Natural killer cell (primary cell): ENCODE results near the gene ARHGEF16. TPM values are rescaled to one million over a fixed set of nuclear protein-coding genes. Genes with fewer than 3 reads are reported as not detected.

Source experiments
- ATAC-seq, 3 donors: fragments of 150-1000 bp in 2 of 3; fragments of 200-7000 bp in 1 of 3; cut with Tn5 transposase; 1 replicate in 1 of 3; 2 replicates in 2 of 3; pipeline ENCODE4 v1.10.0; 2021; ENCODE audit warnings: mild to moderate bottlenecking in 2 of 3, moderate library complexity in 2 of 3
- DNase-seq, 2 donors: peaks; one replicate each; pipeline versions ENCODE4 v3.0.0 to v3.0.0-alpha.2; 2013 to 2021; ENCODE audit warnings: mixed read lengths in 1 of 2
- H3K27ac ChIP-seq: one replicate; pipeline ENCODE4 v1.5.1; 2013; ENCODE audit warnings: mild to moderate bottlenecking, low read length
- H3K27me3 ChIP-seq: one replicate; pipeline ENCODE4 v1.6.1; 2013; ENCODE audit warnings: low read length; ENCODE audit not compliant: control insufficient read depth, insufficient read depth
- H3K36me3 ChIP-seq: one replicate; pipeline ENCODE4 v1.6.1; 2013; ENCODE audit warnings: low read length; ENCODE audit not compliant: control insufficient read depth, insufficient read depth
- H3K4me1 ChIP-seq: one replicate; pipeline ENCODE4 v1.6.1; 2013; ENCODE audit warnings: low read length; ENCODE audit not compliant: control insufficient read depth, insufficient read depth
- H3K4me3 ChIP-seq: one replicate; pipeline ENCODE4 v1.5.1; 2013; ENCODE audit warnings: low read length
- H3K9me3 ChIP-seq: one replicate; pipeline ENCODE4 v1.6.1; 2013; ENCODE audit warnings: low read length; ENCODE audit not compliant: control insufficient read depth, insufficient read depth
- H3K27ac Mint-ChIP-seq, 2 donors: one replicate each; pipeline ENCODE4 v1.8.0; 2022; ENCODE audit warnings: mild to moderate bottlenecking in 2 of 2, mixed read lengths in 2 of 2, moderate library complexity in 1 of 2
- H3K27me3 Mint-ChIP-seq, 2 donors: one replicate each; pipeline ENCODE4 v1.8.0; 2022; ENCODE audit warnings: low read depth in 2 of 2, mixed read lengths in 2 of 2
- H3K36me3 Mint-ChIP-seq: one replicate; pipeline ENCODE4 v1.8.0; 2022; ENCODE audit warnings: mixed read lengths
- H3K4me1 Mint-ChIP-seq, 2 donors: one replicate each; pipeline ENCODE4 v1.8.0; 2022; ENCODE audit warnings: mixed read lengths in 2 of 2
- H3K4me3 Mint-ChIP-seq: one replicate; pipeline ENCODE4 v1.8.0; 2022; ENCODE audit warnings: mild to moderate bottlenecking, moderate library complexity, mixed read lengths
- H3K9me3 Mint-ChIP-seq, 2 donors: one replicate each; pipeline ENCODE4 v1.8.0; 2022; ENCODE audit warnings: mixed read lengths in 2 of 2
- CTCF ChIP-seq: fragments of 200-600 bp; IDR thresholded peaks from one replicate; pipeline ENCODE4 v1.8.0; 2022; ENCODE audit warnings: antibody characterized with exemption
- WGBS: methylation state at CpG from one replicate; pipeline ENCODE4 v1.1.7; 2013; ENCODE audit warnings: missing lambda C conversion rate; ENCODE audit not compliant: insufficient coverage; 5-methylcytosine and 5-hydroxymethylcytosine counted together
- intact Hi-C: fragments of 100-400 bp; cut with micrococcal nuclease; formaldehyde crosslinking; loops from one replicate; pipeline ENCODE4 v1.14.2; 2022
- total RNA-seq, 4 donors: library from RNA; stranded (reverse); fragments of 120-200 nt in 1 of 4; gene quantifications; one replicate each; pipeline versions ENCODE4 v1.2.3 to v1.2.4, GENCODE V29; 2013 to 2022

The ARHGEF16 gene
- total RNA-seq, 3 donors from 2014 or later (not counting 1 experiment from before 2014, with no cell fraction given): not detected

- H3K36me3 Mint-ChIP-seq: no peaks in the 10 kb centered on the region
- H3K4me1 Mint-ChIP-seq: no peaks in the 10 kb centered on the region
- no peaks in the 10 kb centered on the region for H3K9me3 Mint-ChIP-seq
- 92% methylated on average over 31 of the region's 31 CpGs for WGBS
- no peak for DNase-seq
- Histone ChIP-seq H3K27ac (no peak overlapping the region), H3K9me3 (no peaks in the 10 kb centered on the region), H3K27me3 (no peaks in the 10 kb centered on the region), H3K4me1 (no peaks in the 10 kb centered on the region), H3K36me3 (no peaks in the 10 kb centered on the region), H3K4me3 (no peak overlapping the region)
- H3K4me3 Mint-ChIP-seq: no peak overlapping the region
- no peak overlapping the region for H3K27ac Mint-ChIP-seq
- no peak for ATAC-seq
- no peak for TF ChIP-seq CTCF
- intact Hi-C loops: no loop called here
- H3K27me3 Mint-ChIP-seq: no peaks in the 10 kb centered on the region
These were observed 20.7 kb upstream of the ARHGEF16 start for GRCh38 chr1:3433596-3434320.

- Mint-ChIP-seq H3K27ac (no peak overlapping the region), H3K27me3 (no peaks in the 10 kb centered on the region), H3K9me3 (no peaks in the 10 kb centered on the region), H3K4me3 (no peak overlapping the region), H3K36me3 (no peaks in the 10 kb centered on the region), H3K4me1 (no peaks in the 10 kb centered on the region)
- no peaks in the 10 kb centered on the region for H3K27me3 ChIP-seq
- H3K4me1 ChIP-seq: no peaks in the 10 kb centered on the region
- H3K27ac ChIP-seq: no peak overlapping the region
- H3K36me3 ChIP-seq: no peaks in the 10 kb centered on the region
- no peak for TF ChIP-seq CTCF
- intact Hi-C loops: no loop called here
- ATAC-seq (no peak), DNase-seq (no peak)
- WGBS: 91% methylated on average over 40 of the region's 40 CpGs
- no peaks in the 10 kb centered on the region for H3K9me3 ChIP-seq
- no peak overlapping the region for H3K4me3 ChIP-seq
These were observed 19.9 kb upstream of the ARHGEF16 start for GRCh38 chr1:3434406-3435110.

GRCh38 chr1:3435666-3436065 is 18.8 kb upstream of the ARHGEF16 start:
- H3K36me3 Mint-ChIP-seq: no peaks in the 10 kb centered on the region
- no peaks in the 10 kb centered on the region for H3K9me3 Mint-ChIP-seq
- Histone ChIP-seq H3K27ac (no peak overlapping the region), H3K4me1 (no peaks in the 10 kb centered on the region), H3K4me3 (no peak overlapping the region), H3K36me3 (no peaks in the 10 kb centered on the region), H3K9me3 (no peaks in the 10 kb centered on the region), H3K27me3 (no peaks in the 10 kb centered on the region)
- 93% methylated on average over 21 of the region's 21 CpGs for WGBS
- no peak overlapping the region for H3K4me3 Mint-ChIP-seq
- H3K27me3 Mint-ChIP-seq: no peaks in the 10 kb centered on the region
- no peak for TF ChIP-seq CTCF
- H3K27ac Mint-ChIP-seq: no peak overlapping the region
- intact Hi-C loops: no loop called here
- H3K4me1 Mint-ChIP-seq: no peaks in the 10 kb centered on the region
- ATAC-seq (no peak), DNase-seq (no peak)
